ENCODE results near the gene ERN2. TPM values are rescaled to one million over a fixed set of nuclear protein-coding genes. Genes with fewer than 3 reads are reported as not detected.
A peak's percentile ranks its signal among the peaks of the same experiment; 100 is the strongest.
"Not testable (repeated sequence)": the region's sequence is repeated elsewhere in the genome, so short reads cannot be mapped to it uniquely, and the experiment has no call there.

Gene ERN2
- total RNA-seq, result under 1 TPM in 1 of 2 donors, not detected in 1; 0.24 TPM

GRCh38 chr16:23712976-23713375, at the start of gene ERN2:
Gene ERN2 (minus strand): TSS chr16:23713222. CDS start chr16:23713187, 35 bp downstream.
- no peak within 1 kb of the TSS for H3K27ac Mint-ChIP-seq
- peak within 1 kb of the TSS in 1 of 2 donors; percentile 31 for H3K4me3 Mint-ChIP-seq
- DNase-seq, result no peak
- H3K27me3 Mint-ChIP-seq (ENCODE audit: low read depth), result peaks cover 68% of the 10 kb centered on the region
- H3K9me3 Mint-ChIP-seq, result peaks cover 4 to 5% of the 10 kb centered on the region in 2 donors
- peaks cover 6 to 10% of the 10 kb centered on the region in 2 donors for H3K36me3 Mint-ChIP-seq (ENCODE audit: insufficient read depth in 2 of 2)
- no peaks in the 10 kb centered on the region for H3K4me1 Mint-ChIP-seq (ENCODE audit: low read depth)
- no peak for ATAC-seq (replicated peaks in 1 of 2)

DNA sequence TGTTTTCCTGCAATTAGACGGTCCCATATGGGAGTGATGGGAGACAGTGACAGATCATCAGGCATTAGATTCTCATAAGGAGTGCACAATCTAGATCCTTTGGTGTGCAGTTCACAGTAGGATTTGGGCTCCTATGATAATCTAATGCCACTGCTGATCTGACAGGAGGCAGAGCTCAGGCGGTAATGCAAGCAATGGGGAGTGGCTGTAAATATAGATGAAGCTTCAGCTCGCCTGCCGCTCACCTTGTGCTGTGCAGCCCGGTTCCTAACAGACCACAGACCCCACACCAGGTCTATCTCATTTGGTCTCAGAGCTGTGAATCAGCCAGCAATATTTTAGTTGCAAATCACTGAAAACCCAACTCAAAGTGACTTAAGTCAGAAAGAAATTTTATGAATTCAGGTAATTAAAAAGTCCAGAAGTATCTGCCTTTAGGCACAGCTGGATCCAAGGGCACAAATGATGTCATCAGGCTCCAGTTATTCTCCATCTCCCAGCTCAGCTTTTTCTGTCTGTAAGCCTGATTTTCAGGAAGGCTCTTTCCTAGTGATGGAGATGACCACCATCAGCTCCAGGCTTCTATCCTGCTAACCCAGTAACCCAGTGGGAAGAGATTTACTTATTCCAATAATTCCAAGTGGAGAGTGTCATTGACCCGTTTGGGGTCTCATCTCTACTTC, 45.1 kb upstream of the ERN2 start:
- Mint-ChIP-seq H3K9me3 (no peaks in the 10 kb centered on the region), H3K4me3 (no peak overlapping the region)

GRCh38 chr16:23757116-23757515, 44.1 kb upstream of the ERN2 start:
- Mint-ChIP-seq H3K4me3 (no peak overlapping the region), H3K9me3 (no peaks in the 10 kb centered on the region), H3K36me3 (ENCODE audit: insufficient read depth in 2 of 2) (no peaks in the 10 kb centered on the region), H3K27me3 (ENCODE audit: low read depth) (peaks cover 63% of the 10 kb centered on the region), H3K27ac (no peak overlapping the region), H3K4me1 (ENCODE audit: low read depth) (no peaks in the 10 kb centered on the region)
- ATAC-seq (replicated peaks in 1 of 2) (no peak), DNase-seq (no peak)

More for the DNA sequence above, 45.1 kb upstream of the ERN2 start:
- no peak overlapping the region for H3K27ac Mint-ChIP-seq
- H3K36me3 Mint-ChIP-seq (ENCODE audit: insufficient read depth in 2 of 2), result no peaks in the 10 kb centered on the region
- H3K27me3 Mint-ChIP-seq (ENCODE audit: low read depth), result peaks cover 54% of the 10 kb centered on the region
- DNase-seq (no peak), ATAC-seq (replicated peaks in 1 of 2) (no peak)
- no peaks in the 10 kb centered on the region for H3K4me1 Mint-ChIP-seq (ENCODE audit: low read depth)

DNA sequence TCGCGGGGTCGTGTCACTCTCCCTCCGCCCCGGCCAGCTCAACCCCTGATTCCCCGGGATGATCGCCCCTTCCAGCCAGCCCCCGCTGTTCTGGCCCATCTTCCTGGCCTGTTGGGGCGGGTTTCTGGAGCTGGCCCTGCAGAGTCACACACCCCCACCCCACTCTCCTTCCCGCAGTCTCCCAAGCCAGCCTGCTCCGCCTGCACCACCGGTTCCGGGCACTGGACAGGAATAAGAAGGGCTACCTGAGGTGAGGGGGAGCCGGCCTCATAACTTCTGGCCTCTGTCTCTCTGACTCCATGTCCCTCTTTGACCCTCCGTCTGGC, 42.4 kb upstream of the ERN2 start:
- no peak for ATAC-seq (replicated peaks in 1 of 2)
- H3K9me3 Mint-ChIP-seq, result no peaks in the 10 kb centered on the region
- peaks cover 71% of the 10 kb centered on the region for H3K27me3 Mint-ChIP-seq (ENCODE audit: low read depth)
- H3K27ac Mint-ChIP-seq, result no peak overlapping the region
- DNase-seq, result no peak
- peak overlapping the region in 1 of 2 donors; percentile 20 for H3K4me3 Mint-ChIP-seq
- no peaks in the 10 kb centered on the region for H3K36me3 Mint-ChIP-seq (ENCODE audit: insufficient read depth in 2 of 2)
- no peaks in the 10 kb centered on the region for H3K4me1 Mint-ChIP-seq (ENCODE audit: low read depth)

- ATAC-seq (replicated peaks in 1 of 2), result no peak
- peak in 1 of 2 donors; percentile 3 for DNase-seq
- Mint-ChIP-seq H3K4me3 (peak within 1 kb of the TSS; percentile 23 to 30), H3K4me1 (ENCODE audit: low read depth) (no peaks in the 10 kb centered on the region), H3K9me3 (no peaks in the 10 kb centered on the region), H3K36me3 (ENCODE audit: insufficient read depth in 2 of 2) (no peaks in the 10 kb centered on the region), H3K27me3 (ENCODE audit: low read depth) (peaks cover 71% of the 10 kb centered on the region), H3K27ac (no peak within 1 kb of the TSS)
These were observed 41.8 kb upstream of the ERN2 start, which contains the start of gene CHP2 for GRCh38 chr16:23754594-23755483. Gene CHP2 (plus strand): TSS chr16:23755026. CDS start chr16:23755050, 24 bp downstream.

DNA sequence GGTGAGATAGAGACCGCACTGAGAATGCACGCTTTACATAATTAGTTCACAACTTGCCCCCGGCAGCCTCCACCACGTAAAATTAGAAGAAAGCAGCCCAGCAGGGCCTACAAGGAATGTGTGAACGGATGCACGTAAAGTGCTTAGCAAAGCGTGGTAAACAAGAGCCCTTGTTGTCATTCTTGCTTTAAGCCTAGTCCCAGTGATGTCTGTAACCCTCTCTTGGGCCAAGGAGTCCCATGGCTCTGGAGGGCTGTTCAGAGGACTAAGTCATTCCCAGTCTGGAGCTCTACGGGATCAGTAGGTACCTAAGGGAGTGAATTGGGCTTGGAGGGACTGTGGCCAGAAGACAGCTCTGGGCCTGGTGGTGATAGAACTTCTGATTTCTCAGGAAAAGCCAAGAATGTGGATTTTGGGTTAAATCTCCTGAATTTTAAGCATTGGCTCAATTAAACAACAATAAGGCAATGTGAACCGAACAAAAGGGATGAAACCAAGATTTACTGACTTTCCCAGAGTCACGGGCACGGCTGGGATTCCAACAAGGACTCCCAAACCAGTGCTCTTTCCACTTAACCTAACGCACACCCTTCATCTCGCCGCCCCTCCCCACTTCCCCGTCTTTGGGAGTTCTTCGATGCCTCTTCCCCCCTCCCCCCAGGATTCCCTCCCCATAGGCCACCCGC, 41.0 kb upstream of the ERN2 start:
- no peaks in the 10 kb centered on the region for H3K36me3 Mint-ChIP-seq (ENCODE audit: insufficient read depth in 2 of 2)
- ATAC-seq (replicated peaks in 1 of 2), result no peak
- H3K4me3 Mint-ChIP-seq, result peak overlapping the region; percentile 23 to 30
- no peak for DNase-seq
- H3K4me1 Mint-ChIP-seq (ENCODE audit: low read depth), result no peaks in the 10 kb centered on the region
- no peaks in the 10 kb centered on the region for H3K9me3 Mint-ChIP-seq
- H3K27ac Mint-ChIP-seq, result no peak overlapping the region
- H3K27me3 Mint-ChIP-seq (ENCODE audit: low read depth), result peaks cover 75% of the 10 kb centered on the region

GRCh38 chr16:23751053-23751452, 38.0 kb upstream of the ERN2 start:
- not testable (repeated sequence) for H3K9me3 Mint-ChIP-seq

GRCh38 chr16:23748630-23749029, 35.6 kb upstream of the ERN2 start:
- peaks cover 0 to 4% of the 10 kb centered on the region in 2 donors for H3K36me3 Mint-ChIP-seq (ENCODE audit: insufficient read depth in 2 of 2)
- H3K4me1 Mint-ChIP-seq (ENCODE audit: low read depth), result no peaks in the 10 kb centered on the region
- DNase-seq (no peak), ATAC-seq (replicated peaks in 1 of 2) (no peak)
- H3K4me3 Mint-ChIP-seq, result no peak overlapping the region
- peaks cover 63% of the 10 kb centered on the region for H3K27me3 Mint-ChIP-seq (ENCODE audit: low read depth)
- H3K27ac Mint-ChIP-seq, result no peak overlapping the region
- H3K9me3 Mint-ChIP-seq, result peaks cover 3 to 4% of the 10 kb centered on the region in 2 donors

More at GRCh38 chr16:23751053-23751452, 38.0 kb upstream of the ERN2 start:
- H3K4me3 Mint-ChIP-seq; H3K27ac Mint-ChIP-seq; DNase-seq; ATAC-seq (replicated peaks in 1 of 2); H3K36me3 Mint-ChIP-seq (ENCODE audit: insufficient read depth in 2 of 2); H3K4me1 Mint-ChIP-seq (ENCODE audit: low read depth): not testable (repeated sequence)
- peaks cover 68% of the 10 kb centered on the region for H3K27me3 Mint-ChIP-seq (ENCODE audit: low read depth)

GRCh38 chr16:23745263-23745662, 32.2 kb upstream of the ERN2 start:
- peaks cover 3 to 4% of the 10 kb centered on the region in 2 donors for H3K9me3 Mint-ChIP-seq
- no peak overlapping the region for H3K4me3 Mint-ChIP-seq
- no peaks in the 10 kb centered on the region for H3K4me1 Mint-ChIP-seq (ENCODE audit: low read depth)
- no peak for DNase-seq
- H3K27me3 Mint-ChIP-seq (ENCODE audit: low read depth), result peaks cover 62% of the 10 kb centered on the region
- H3K27ac Mint-ChIP-seq, result no peak overlapping the region
- no peak for ATAC-seq (replicated peaks in 1 of 2)
- peaks cover 0 to 4% of the 10 kb centered on the region in 2 donors for H3K36me3 Mint-ChIP-seq (ENCODE audit: insufficient read depth in 2 of 2)

DNA sequence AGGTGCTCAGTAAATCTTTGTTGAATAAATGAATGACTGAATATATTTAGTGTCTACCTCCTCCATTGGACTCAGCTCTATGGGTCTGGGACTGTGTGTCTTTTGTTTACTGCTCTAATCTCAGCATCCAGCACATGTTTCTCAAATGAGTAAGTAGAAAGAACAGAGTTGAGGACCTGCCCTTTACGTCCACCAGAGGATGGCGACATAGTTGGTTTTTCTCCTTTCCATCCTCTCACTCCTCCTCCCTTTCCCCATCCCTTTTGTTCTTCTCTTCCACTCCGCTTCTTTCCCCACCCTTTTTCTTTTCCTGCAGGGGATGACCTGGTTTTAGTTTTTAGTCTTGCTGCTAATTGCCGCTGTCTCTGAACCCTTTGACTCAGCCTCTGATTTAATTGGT, 29.7 kb upstream of the ERN2 start:
- Mint-ChIP-seq H3K27ac (no peak overlapping the region), H3K27me3 (ENCODE audit: low read depth) (peaks cover 54% of the 10 kb centered on the region), H3K4me1 (ENCODE audit: low read depth) (no peaks in the 10 kb centered on the region), H3K9me3 (peaks cover 3 to 4% of the 10 kb centered on the region in 2 donors), H3K4me3 (no peak overlapping the region), H3K36me3 (ENCODE audit: insufficient read depth in 2 of 2) (peaks cover 0 to 4% of the 10 kb centered on the region in 2 donors)
- ATAC-seq (replicated peaks in 1 of 2) (no peak), DNase-seq (no peak)

- Mint-ChIP-seq H3K27ac (no peak overlapping the region), H3K4me1 (ENCODE audit: low read depth) (no peaks in the 10 kb centered on the region), H3K9me3 (peaks cover 3 to 4% of the 10 kb centered on the region in 2 donors), H3K27me3 (ENCODE audit: low read depth) (peaks cover 51% of the 10 kb centered on the region), H3K36me3 (ENCODE audit: insufficient read depth in 2 of 2) (peaks cover 0 to 4% of the 10 kb centered on the region in 2 donors), H3K4me3 (no peak overlapping the region)
- DNase-seq, result no peak
- no peak for ATAC-seq (replicated peaks in 1 of 2)
These were observed 28.8 kb upstream of the ERN2 start for GRCh38 chr16:23741675-23742303.

- no peak for ATAC-seq (replicated peaks in 1 of 2)
These were observed 26.5 kb upstream of the ERN2 start for GRCh38 chr16:23739516-23739915.

More at GRCh38 chr16:23739516-23739915, 26.5 kb upstream of the ERN2 start:
- Mint-ChIP-seq H3K36me3 (ENCODE audit: insufficient read depth in 2 of 2) (no peaks in the 10 kb centered on the region), H3K4me3 (no peak overlapping the region), H3K4me1 (ENCODE audit: low read depth) (peaks cover 8% of the 10 kb centered on the region), H3K9me3 (no peaks in the 10 kb centered on the region), H3K27me3 (ENCODE audit: low read depth) (peaks cover 32% of the 10 kb centered on the region), H3K27ac (no peak overlapping the region)
- DNase-seq, result no peak

Data from activated T-cell treated with anti-CD3 and anti-CD28 coated beads, Interleukin-2, amount 50 U/mL, for 72 hours (primary cell).